Skeletal muscle tissue (tissue), 4 donors: ENCODE data around the gene HSD3B2. TPM values are rescaled to one million over a fixed set of nuclear protein-coding genes. Genes with fewer than 3 reads are reported as not detected.

Source experiments
- H3K27ac ChIP-seq: one replicate; pipeline ENCODE4 v1.7.0; 2013; ENCODE audit warnings: mild to moderate bottlenecking, low read depth, low read length, inconsistent platforms
- H3K27me3 ChIP-seq, 3 donors: one replicate each; pipeline ENCODE4 v1.7.0; 2013; ENCODE audit warnings: low read length in 3 of 3; ENCODE audit not compliant: control insufficient read depth in 3 of 3, insufficient read depth in 3 of 3
- H3K36me3 ChIP-seq, 3 donors: one replicate each; pipeline ENCODE4 v1.7.0; 2013; ENCODE audit warnings: low read length in 3 of 3; ENCODE audit not compliant: control insufficient read depth in 3 of 3, insufficient read depth in 3 of 3
- H3K4me1 ChIP-seq, 3 donors: one replicate each; pipeline ENCODE4 v1.7.0; 2013; ENCODE audit warnings: low read length in 3 of 3, mild to moderate bottlenecking in 3 of 3; ENCODE audit not compliant: control insufficient read depth in 3 of 3, insufficient read depth in 3 of 3
- H3K4me3 ChIP-seq, 3 donors: one replicate each; pipeline ENCODE4 v1.7.0; 2013; ENCODE audit warnings: low read length in 3 of 3
- H3K9ac ChIP-seq, 3 donors: one replicate each; pipeline ENCODE4 v1.7.0; 2013; ENCODE audit warnings: low read length in 3 of 3, mild to moderate bottlenecking in 3 of 3, moderate library complexity in 2 of 3, low read depth in 1 of 3
- H3K9me3 ChIP-seq, 3 donors: one replicate each; pipeline ENCODE4 v1.7.0; 2013; ENCODE audit warnings: low read length in 3 of 3; ENCODE audit not compliant: control insufficient read depth in 3 of 3
- total RNA-seq: library from RNA; depleted of rRNA; stranded (reverse); fragments of >200 nt; gene quantifications from one replicate; pipeline ENCODE4 v1.2.3, GENCODE V29; 2014
- donor health status: Osteomylitis.

HSD3B2 gene
- total RNA-seq, 1 donor from 2014 or later, result not detected

- Histone ChIP-seq H3K9ac (no peak overlapping the region), H3K4me1 (no peaks in the 10 kb centered on the region), H3K36me3 (no peaks in the 10 kb centered on the region), H3K4me3 (no peak overlapping the region), H3K27me3 (no peaks in the 10 kb centered on the region), H3K9me3 (no peaks in the 10 kb centered on the region), H3K27ac (no peak overlapping the region)
These were observed 7.7 kb downstream of the HSD3B2 start for GRCh38 chr1:119422631-119423030.

- Histone ChIP-seq H3K36me3 (no peaks in the 10 kb centered on the region), H3K4me1 (no peaks in the 10 kb centered on the region), H3K9me3 (no peaks in the 10 kb centered on the region), H3K27me3 (no peaks in the 10 kb centered on the region), H3K27ac (no peak overlapping the region), H3K9ac (no peak overlapping the region), H3K4me3 (no peak overlapping the region)
These were observed 14.0 kb downstream of the HSD3B2 start for GRCh38 chr1:119428991-119429390.

- no peaks in the 10 kb centered on the region for H3K9me3 ChIP-seq
- no peak overlapping the region for H3K4me3 ChIP-seq
- H3K9ac ChIP-seq, result no peak overlapping the region
- H3K27me3 ChIP-seq, result no peaks in the 10 kb centered on the region
- no peaks in the 10 kb centered on the region for H3K36me3 ChIP-seq
- H3K27ac ChIP-seq, result no peak overlapping the region
- no peaks in the 10 kb centered on the region for H3K4me1 ChIP-seq
These were observed 14.7 kb downstream of the HSD3B2 start for GRCh38 chr1:119429687-119430086.

GRCh38 chr1:119430486-119430885 is 15.5 kb downstream of the HSD3B2 start:
- no peak overlapping the region for H3K9ac ChIP-seq
- no peak overlapping the region for H3K4me3 ChIP-seq
- H3K27me3 ChIP-seq, result no peaks in the 10 kb centered on the region
- H3K9me3 ChIP-seq, result no peaks in the 10 kb centered on the region
- H3K27ac ChIP-seq, result no peak overlapping the region
- H3K36me3 ChIP-seq, result no peaks in the 10 kb centered on the region
- H3K4me1 ChIP-seq, result no peaks in the 10 kb centered on the region

GRCh38 chr1:119431836-119432235 is 16.9 kb downstream of the HSD3B2 start:
- Histone ChIP-seq H3K9ac (no peak overlapping the region), H3K4me3 (no peak overlapping the region), H3K27ac (no peak overlapping the region), H3K27me3 (no peaks in the 10 kb centered on the region), H3K36me3 (no peaks in the 10 kb centered on the region), H3K4me1 (no peaks in the 10 kb centered on the region), H3K9me3 (no peaks in the 10 kb centered on the region)

GRCh38 chr1:119435052-119435451 is 20.1 kb downstream of the HSD3B2 start:
- Histone ChIP-seq H3K4me1 (no peaks in the 10 kb centered on the region), H3K4me3 (no peak overlapping the region), H3K9me3 (no peaks in the 10 kb centered on the region), H3K9ac (no peak overlapping the region), H3K27me3 (no peaks in the 10 kb centered on the region), H3K27ac (no peak overlapping the region), H3K36me3 (no peaks in the 10 kb centered on the region)

GRCh38 chr1:119438761-119439160 is 23.8 kb downstream of the HSD3B2 start:
- no peak overlapping the region for H3K9ac ChIP-seq

GRCh38 chr1:119440721-119441307 is 25.9 kb downstream of the HSD3B2 start:
- H3K27me3 ChIP-seq, result peaks cover 0 to 4% (median 0%) of the 10 kb centered on the region in 3 donors
- no peak overlapping the region for H3K9ac ChIP-seq
- H3K27ac ChIP-seq, result no peak overlapping the region
- H3K4me1 ChIP-seq, result no peaks in the 10 kb centered on the region
- no peaks in the 10 kb centered on the region for H3K9me3 ChIP-seq
- no peaks in the 10 kb centered on the region for H3K36me3 ChIP-seq
- H3K4me3 ChIP-seq, result no peak overlapping the region

More at GRCh38 chr1:119438761-119439160, 23.8 kb downstream of the HSD3B2 start:
- Histone ChIP-seq H3K4me3 (no peak overlapping the region), H3K9me3 (no peaks in the 10 kb centered on the region), H3K27me3 (peaks cover 0 to 4% (median 0%) of the 10 kb centered on the region in 3 donors), H3K4me1 (no peaks in the 10 kb centered on the region), H3K27ac (no peak overlapping the region), H3K36me3 (no peaks in the 10 kb centered on the region)

GRCh38 chr1:119442756-119443155 is 27.8 kb downstream of the HSD3B2 start:
- H3K9ac ChIP-seq, result no peak overlapping the region
- H3K9me3 ChIP-seq, result no peaks in the 10 kb centered on the region
- no peak overlapping the region for H3K4me3 ChIP-seq
- H3K27me3 ChIP-seq, result peaks cover 0 to 4% (median 0%) of the 10 kb centered on the region in 3 donors
- no peaks in the 10 kb centered on the region for H3K4me1 ChIP-seq
- H3K27ac ChIP-seq, result no peak overlapping the region
- H3K36me3 ChIP-seq, result no peaks in the 10 kb centered on the region

GRCh38 chr1:119446321-119446720 is 31.4 kb downstream of the HSD3B2 start:
- Histone ChIP-seq H3K9ac (no peak overlapping the region), H3K4me1 (no peaks in the 10 kb centered on the region), H3K27ac (no peak overlapping the region), H3K36me3 (no peaks in the 10 kb centered on the region), H3K9me3 (no peaks in the 10 kb centered on the region), H3K27me3 (peaks cover 0 to 4% (median 0%) of the 10 kb centered on the region in 3 donors), H3K4me3 (no peak overlapping the region)
